GM12878 (cell line): ENCODE measurements around the gene FCAMR. TPM values are rescaled to one million over a fixed set of nuclear protein-coding genes. Genes with fewer than 3 reads are reported as not detected.

Source experiments
- ASH2L ChIP-seq: fragments of 300-600, 200-600 bp; sonication (generic); IDR thresholded peaks from 2 replicates; pipeline ENCODE4 v1.6.1; 2017; ENCODE audit warnings: low read depth, mild to moderate bottlenecking, borderline replicate concordance
- BCL11A ChIP-seq: IDR thresholded peaks from 2 replicates; pipeline ENCODE4 v1.6.1; 2011; ENCODE audit warnings: low read depth, low read length
- EGR1 ChIP-seq, 2 experiments: IDR thresholded peaks; 1 replicate in 1 of 2; 2 replicates in 1 of 2; pipeline ENCODE4 v1.6.1; 2011 to 2012; ENCODE audit warnings: low read depth in 2 of 2, low read length in 2 of 2, borderline replicate concordance in 1 of 2, mild to moderate bottlenecking in 1 of 2, moderate library complexity in 1 of 2
- HDAC6 ChIP-seq: fragments of 200-600 bp; sonication (generic); IDR thresholded peaks from one replicate; pipeline ENCODE4 v1.8.0; 2017; ENCODE audit warnings: antibody characterized with exemption; ENCODE audit not compliant: unreplicated experiment
- IKZF2 ChIP-seq, 2 experiments: fragments of 450-650 bp; IDR thresholded peaks; 2 replicates each; pipeline ENCODE4 v1.6.1; 2017; ENCODE audit warnings: mild to moderate bottlenecking in 2 of 2, moderate library complexity in 2 of 2
- IRF4 ChIP-seq: IDR thresholded peaks from 2 replicates; pipeline ENCODE4 v1.6.1; 2011; ENCODE audit warnings: low read depth, low read length
- NFYB ChIP-seq: IDR thresholded peaks from 2 replicates; pipeline ENCODE4 v1.6.1; 2011; ENCODE audit warnings: low read depth, mild to moderate bottlenecking, low read length, improper control_type of control experiment, moderate library complexity; ENCODE audit not compliant: insufficient read depth
- RAD21 ChIP-seq: IDR thresholded peaks from 2 replicates; pipeline ENCODE4 v1.6.1; 2011; ENCODE audit warnings: mild to moderate bottlenecking, low read depth, low read length, moderate library complexity; ENCODE audit not compliant: insufficient read depth
- RELA ChIP-seq: fragments of 450-650 bp; IDR thresholded peaks from 2 replicates; pipeline ENCODE4 v1.8.0; 2014; ENCODE audit warnings: borderline replicate concordance; ENCODE audit not compliant: partially characterized antibody
- STAT3 ChIP-seq: IDR thresholded peaks from 2 replicates; pipeline ENCODE4 v1.6.1; 2011; ENCODE audit warnings: low read depth, low read length, improper control_type of control experiment
- TCF12 ChIP-seq: IDR thresholded peaks from 2 replicates; pipeline ENCODE4 v1.6.1; 2011; ENCODE audit warnings: low read depth, mild to moderate bottlenecking, low read length
- polyA plus RNA-seq, 11 experiments: library from polyadenylated mRNA; depleted of rRNA in 4 of 11; unstranded in 6 of 11; stranded (reverse) in 5 of 11; fragments of >200 nt; fragmentation: Nextera tagmentation in 4 of 11; fragmentation: Illumina TruSeq in 1 of 11; extraction: Ambion mirVana in 4 of 11; extraction: Trizol in 1 of 11; gene quantifications; 1 replicate in 1 of 11; 2 replicates in 10 of 11; pipeline versions ENCODE4 v1.2.1 to v1.2.3, GENCODE V29; 2011 to 2016; ENCODE audit warnings: inconsistent platforms in 2 of 11, missing spikeins in 2 of 11, low read depth in 1 of 11
- total RNA-seq, 4 experiments: library from RNA; depleted of rRNA in 3 of 4; stranded (reverse); fragments of >200 nt in 3 of 4; fragmentation: Illumina TruSeq in 1 of 4; extraction: Trizol in 1 of 4; gene quantifications; 2 replicates each; pipeline versions ENCODE4 v1.2.1 to v1.2.3, GENCODE V29; 2013 to 2021
- TF ChIP-seq, protein P1 (sequence below): fragments of 450-650 bp; IDR thresholded peaks from 2 replicates; pipeline ENCODE4 v1.6.1; 2017; ENCODE audit warnings: mild to moderate bottlenecking, low read depth, inconsistent platforms; ENCODE audit not compliant: poor library complexity, severe bottlenecking
- TF ChIP-seq, protein P2 (sequence below): fragments of 450-650 bp; IDR thresholded peaks from 2 replicates; pipeline ENCODE4 v1.6.1; 2017; ENCODE audit warnings: low read depth, mild to moderate bottlenecking, moderate library complexity
- TF ChIP-seq, protein P3 (sequence below): IDR thresholded peaks from 2 replicates; pipeline ENCODE4 v1.6.1; 2012; ENCODE audit warnings: low read length, inconsistent platforms

FCAMR gene
- total and polyA plus RNA-seq, 10 of the 15 experiments (the other 5 are each of a cell fraction or from before 2014, with no cell fraction given), result 0.04 to 0.15 (median 0.06) TPM; not detected in 3

GRCh38 chr1:206967096-206967849, 3.0 kb downstream of the FCAMR start (continued):
- TF ChIP-seq NFYB, result no peak
- TF ChIP-seq, protein P1, sequence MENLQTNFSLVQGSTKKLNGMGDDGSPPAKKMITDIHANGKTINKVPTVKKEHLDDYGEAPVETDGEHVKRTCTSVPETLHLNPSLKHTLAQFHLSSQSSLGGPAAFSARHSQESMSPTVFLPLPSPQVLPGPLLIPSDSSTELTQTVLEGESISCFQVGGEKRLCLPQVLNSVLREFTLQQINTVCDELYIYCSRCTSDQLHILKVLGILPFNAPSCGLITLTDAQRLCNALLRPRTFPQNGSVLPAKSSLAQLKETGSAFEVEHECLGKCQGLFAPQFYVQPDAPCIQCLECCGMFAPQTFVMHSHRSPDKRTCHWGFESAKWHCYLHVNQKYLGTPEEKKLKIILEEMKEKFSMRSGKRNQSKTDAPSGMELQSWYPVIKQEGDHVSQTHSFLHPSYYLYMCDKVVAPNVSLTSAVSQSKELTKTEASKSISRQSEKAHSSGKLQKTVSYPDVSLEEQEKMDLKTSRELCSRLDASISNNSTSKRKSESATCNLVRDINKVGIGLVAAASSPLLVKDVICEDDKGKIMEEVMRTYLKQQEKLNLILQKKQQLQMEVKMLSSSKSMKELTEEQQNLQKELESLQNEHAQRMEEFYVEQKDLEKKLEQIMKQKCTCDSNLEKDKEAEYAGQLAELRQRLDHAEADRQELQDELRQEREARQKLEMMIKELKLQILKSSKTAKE, result no peak
- TF ChIP-seq, protein P2, sequence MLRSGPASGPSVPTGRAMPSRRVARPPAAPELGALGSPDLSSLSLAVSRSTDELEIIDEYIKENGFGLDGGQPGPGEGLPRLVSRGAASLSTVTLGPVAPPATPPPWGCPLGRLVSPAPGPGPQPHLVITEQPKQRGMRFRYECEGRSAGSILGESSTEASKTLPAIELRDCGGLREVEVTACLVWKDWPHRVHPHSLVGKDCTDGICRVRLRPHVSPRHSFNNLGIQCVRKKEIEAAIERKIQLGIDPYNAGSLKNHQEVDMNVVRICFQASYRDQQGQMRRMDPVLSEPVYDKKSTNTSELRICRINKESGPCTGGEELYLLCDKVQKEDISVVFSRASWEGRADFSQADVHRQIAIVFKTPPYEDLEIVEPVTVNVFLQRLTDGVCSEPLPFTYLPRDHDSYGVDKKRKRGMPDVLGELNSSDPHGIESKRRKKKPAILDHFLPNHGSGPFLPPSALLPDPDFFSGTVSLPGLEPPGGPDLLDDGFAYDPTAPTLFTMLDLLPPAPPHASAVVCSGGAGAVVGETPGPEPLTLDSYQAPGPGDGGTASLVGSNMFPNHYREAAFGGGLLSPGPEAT, result peak; percentile 83
- no peak for TF ChIP-seq RELA
- TF ChIP-seq, protein P3, sequence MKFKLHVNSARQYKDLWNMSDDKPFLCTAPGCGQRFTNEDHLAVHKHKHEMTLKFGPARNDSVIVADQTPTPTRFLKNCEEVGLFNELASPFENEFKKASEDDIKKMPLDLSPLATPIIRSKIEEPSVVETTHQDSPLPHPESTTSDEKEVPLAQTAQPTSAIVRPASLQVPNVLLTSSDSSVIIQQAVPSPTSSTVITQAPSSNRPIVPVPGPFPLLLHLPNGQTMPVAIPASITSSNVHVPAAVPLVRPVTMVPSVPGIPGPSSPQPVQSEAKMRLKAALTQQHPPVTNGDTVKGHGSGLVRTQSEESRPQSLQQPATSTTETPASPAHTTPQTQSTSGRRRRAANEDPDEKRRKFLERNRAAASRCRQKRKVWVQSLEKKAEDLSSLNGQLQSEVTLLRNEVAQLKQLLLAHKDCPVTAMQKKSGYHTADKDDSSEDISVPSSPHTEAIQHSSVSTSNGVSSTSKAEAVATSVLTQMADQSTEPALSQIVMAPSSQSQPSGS, result 0 out of 2 replicates have a peak, but pooled peaks have one; percentile 30
- TF ChIP-seq HDAC6, result no peak
- 0 out of 3 replicates have a peak, but pooled peaks of 1 of the 2 experiments have one; percentile 11 for TF ChIP-seq EGR1 (IDR thresholded peaks at IDR 0.05; ENCODE audit: borderline replicate concordance in 1 of 2, low read depth in 2 of 2, low read length in 2 of 2)
- TF ChIP-seq RAD21, result no peak
- TF ChIP-seq BCL11A, result no peak
- TF ChIP-seq IRF4, result 0 out of 2 replicates have a peak, but pooled peaks have one; percentile 5
- peak; percentile 95 to 96 for TF ChIP-seq IKZF2 (IDR thresholded peaks at IDR 0.05)
- TF ChIP-seq ASH2L, result no peak
- TF ChIP-seq TCF12, result no peak
- no peak for TF ChIP-seq STAT3
